H1 (cell line): ENCODE measurements around the gene MOV10L1. TPM values are rescaled to one million over a fixed set of nuclear protein-coding genes. Genes with fewer than 3 reads are reported as not detected.

Experiments
- NANOG ChIP-seq: IDR thresholded peaks from 2 replicates; pipeline ENCODE4 v1.6.1; 2011; ENCODE audit warnings: low read length, low read depth, mild to moderate bottlenecking, inconsistent platforms; ENCODE audit not compliant: insufficient read depth, poor library complexity, severe bottlenecking
- SP1 ChIP-seq: IDR thresholded peaks from 2 replicates; pipeline ENCODE4 v1.6.1; 2011; ENCODE audit warnings: low read depth, low read length
- SP4 ChIP-seq: IDR thresholded peaks from 2 replicates; pipeline ENCODE4 v1.6.1; 2012; ENCODE audit warnings: low read length, inconsistent platforms
- SUZ12 ChIP-seq: fragments of 200-600 bp; sonication (generic); IDR thresholded peaks from 2 replicates; pipeline ENCODE4 v1.6.1; 2012; ENCODE audit warnings: mild to moderate bottlenecking, inconsistent platforms, low read length, moderate library complexity, mixed read lengths
- TCF12 ChIP-seq: IDR thresholded peaks from 2 replicates; pipeline ENCODE4 v1.6.1; 2011; ENCODE audit warnings: low read depth, mild to moderate bottlenecking, low read length
- polyA plus RNA-seq, 7 experiments: library from polyadenylated mRNA; depleted of rRNA in 3 of 7; stranded (reverse) in 5 of 7; unstranded in 2 of 7; fragments of >200 nt in 5 of 7; fragments of 200-250 nt in 2 of 7; gene quantifications; 1 replicate in 5 of 7; 2 replicates in 1 of 7; 4 replicates in 1 of 7; pipeline versions ENCODE4 v1.2.1 to v1.2.3, GENCODE V29; 2011 to 2013; ENCODE audit warnings: missing spikeins in 2 of 7, mixed read lengths in 2 of 7
- total RNA-seq: library from RNA; stranded (reverse); fragmentation: NEBNext Ultra II Directional; extraction: Animal tissue kit (Norgen Biotek cat#: 25700); gene quantifications from 2 replicates; pipeline ENCODE4 v1.2.1, GENCODE V29; 2021
- TF ChIP-seq, protein P1 (sequence below): IDR thresholded peaks from 2 replicates; pipeline ENCODE4 v1.6.1; 2012; ENCODE audit warnings: inconsistent platforms

Gene MOV10L1
- total and polyA plus RNA-seq, 2 of the 8 experiments (the other 6 are each of a cell fraction or from before 2014, with no cell fraction given), result 0.32 TPM; not detected in 1

DNA sequence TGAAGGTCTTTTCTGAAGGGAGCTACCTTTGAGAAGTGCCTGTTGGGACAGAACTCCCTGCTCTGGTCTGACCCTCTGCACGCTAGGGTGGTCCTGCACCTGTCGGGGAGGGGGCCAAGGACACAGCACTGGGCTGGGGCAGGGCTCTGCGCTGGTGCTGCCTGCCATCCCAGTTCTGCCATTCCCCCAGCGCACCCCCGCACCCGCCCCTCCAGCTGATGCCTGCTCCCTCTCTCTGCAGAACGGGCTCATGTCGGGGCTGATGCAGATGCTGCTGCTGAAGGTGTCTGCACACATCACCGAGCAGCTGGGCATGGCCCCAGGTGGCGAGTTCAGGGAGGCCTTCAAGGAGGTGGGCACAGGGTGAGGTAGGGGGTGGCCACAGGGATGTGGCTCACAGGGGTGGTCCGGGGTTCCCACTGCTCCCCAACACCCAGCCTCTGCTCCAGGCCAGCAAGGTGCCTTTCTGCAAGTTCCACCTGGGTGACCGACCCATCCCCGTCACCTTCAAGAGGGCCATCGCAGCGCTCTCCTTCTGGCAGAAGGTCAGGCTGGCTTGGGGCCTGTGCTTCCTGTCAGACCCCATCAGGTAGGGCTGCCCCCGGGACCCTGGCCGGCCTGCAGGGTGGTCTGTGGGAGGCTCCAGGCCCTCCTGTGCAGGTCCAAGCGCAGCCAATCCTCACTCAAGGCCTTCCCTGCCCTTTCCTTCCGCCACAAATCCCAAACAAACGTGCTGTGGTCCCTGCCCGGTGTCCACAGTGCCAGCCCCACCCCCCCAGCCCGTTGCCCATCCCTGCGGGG is 107.4 kb downstream of the MOV10L1 start (continued):
- no peak for TF ChIP-seq SP4
- no peak for TF ChIP-seq SUZ12
- TF ChIP-seq SP1, result no peak
- TF ChIP-seq TCF12, result no peak
- no peak for TF ChIP-seq NANOG
- TF ChIP-seq, protein P1, sequence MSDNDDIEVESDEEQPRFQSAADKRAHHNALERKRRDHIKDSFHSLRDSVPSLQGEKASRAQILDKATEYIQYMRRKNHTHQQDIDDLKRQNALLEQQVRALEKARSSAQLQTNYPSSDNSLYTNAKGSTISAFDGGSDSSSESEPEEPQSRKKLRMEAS, result no peak
